ENCODE results near the gene PPFIBP2.
"Not testable (repeated sequence)": the region's sequence is repeated elsewhere in the genome, so short reads cannot be mapped to it uniquely, and the experiment has no call there.

Gene PPFIBP2

GRCh38 chr11:7500251-7500650, 13.5 kb upstream of the PPFIBP2 start:
- no peak for DNase-seq

- no peak for DNase-seq
Observed at GRCh38 chr11:7501251-7501650, 12.5 kb upstream of the PPFIBP2 start.

- no peak for DNase-seq
Observed at GRCh38 chr11:7501894-7502293, 11.9 kb upstream of the PPFIBP2 start.

- no peak for DNase-seq
Observed at GRCh38 chr11:7506243-7506642, 7.6 kb upstream of the PPFIBP2 start.

GRCh38 chr11:7508087-7508486, 5.7 kb upstream of the PPFIBP2 start:
- DNase-seq: no peak

GRCh38 chr11:7509966-7510365, 3.8 kb upstream of the PPFIBP2 start:
- DNase-seq: no peak

- DNase-seq: no peak
Observed at GRCh38 chr11:7511401-7511800, 2.4 kb upstream of the PPFIBP2 start.

- DNase-seq: no peak
Observed at GRCh38 chr11:7512525-7513233, 1.1 kb upstream of the PPFIBP2 start.

- DNase-seq: no peak
Observed at GRCh38 chr11:7514099-7514591, 346 bp downstream of the PPFIBP2 start.

GRCh38 chr11:7515447-7515886, 1.7 kb downstream of the PPFIBP2 start:
- no peak for DNase-seq

- DNase-seq: no peak
Observed at GRCh38 chr11:7516475-7516874, 2.7 kb downstream of the PPFIBP2 start.

GRCh38 chr11:7517743-7518142, 3.9 kb downstream of the PPFIBP2 start:
- DNase-seq: not testable (repeated sequence)

GRCh38 chr11:7518811-7519562, 5.2 kb downstream of the PPFIBP2 start:
- DNase-seq: no peak

GRCh38 chr11:7520011-7520942, 6.5 kb downstream of the PPFIBP2 start:
- DNase-seq: no peak

- DNase-seq: no peak
Observed at GRCh38 chr11:7520981-7521487, 7.2 kb downstream of the PPFIBP2 start.

GRCh38 chr11:7522121-7522520, 8.3 kb downstream of the PPFIBP2 start:
- DNase-seq: no peak

GRCh38 chr11:7522546-7522945, 8.7 kb downstream of the PPFIBP2 start:
- no peak for DNase-seq

- no peak for DNase-seq
Observed at GRCh38 chr11:7523416-7524210, 9.8 kb downstream of the PPFIBP2 start.

- no peak for DNase-seq
Observed at GRCh38 chr11:7524462-7525235, 10.8 kb downstream of the PPFIBP2 start.

- no peak for DNase-seq
Observed at GRCh38 chr11:7525424-7525823, 11.6 kb downstream of the PPFIBP2 start.

GRCh38 chr11:7527029-7527428, 13.2 kb downstream of the PPFIBP2 start:
- DNase-seq: no peak
